PC-9 (cell line): ENCODE measurements around the gene ISX. TPM values are rescaled to one million over a fixed set of nuclear protein-coding genes. Genes with fewer than 3 reads are reported as not detected.

ENCODE experiments used
- BruUV-seq: library from RNA; stranded (reverse); fragments of 400-500 nt; replicated peaks from 2 replicates; lab custom pipeline; 2021; lab: Mats Ljungman, UMichigan
- CTCF ChIA-PET: fragments of 300-600 bp; sonication (Branson Sonifier 250); formaldehyde crosslinking; loops from one replicate; lab custom pipeline; 2022; ENCODE audit warnings: antibody characterized with exemption; lab: Charles Lee
- POLR2A ChIA-PET: fragments of 300-600 bp; sonication (Branson Sonifier 250); formaldehyde crosslinking; loops from one replicate; lab custom pipeline; 2022; ENCODE audit warnings: antibody characterized with exemption; ENCODE audit not compliant: unreplicated experiment; lab: Charles Lee
- DNase-seq, 2 experiments: peaks; one replicate each; pipeline versions ENCODE4 v3.0.0 to v3.0.0-alpha.2; 2015 to 2022; ENCODE audit warnings: mixed read lengths in 1 of 2
- H2AFZ ChIP-seq: fragments of 200-600 bp; sonication (generic); 2 replicates; pipeline ENCODE4 v1.8.1; 2017; ENCODE audit warnings: antibody characterized with exemption
- H3F3A ChIP-seq: fragments of 200-600 bp; sonication (generic); 2 replicates; pipeline ENCODE4 v1.8.1; 2017; ENCODE audit warnings: antibody characterized with exemption, mild to moderate bottlenecking, low read depth; ENCODE audit not compliant: insufficient read depth
- H3K27ac ChIP-seq: fragments of 200-600 bp; sonication (generic); 2 replicates; pipeline ENCODE4 v1.6.1; 2016; ENCODE audit warnings: mixed run types
- H3K27me3 ChIP-seq: fragments of 200-600 bp; sonication (generic); 2 replicates; pipeline ENCODE4 v1.6.1; 2016; ENCODE audit warnings: low read depth, mixed run types; ENCODE audit not compliant: insufficient read depth
- H3K36me3 ChIP-seq: fragments of 200-600 bp; sonication (generic); 2 replicates; pipeline ENCODE4 v1.6.1; 2016; ENCODE audit warnings: low read depth, mixed run types
- H3K4me1 ChIP-seq: fragments of 200-600 bp; sonication (generic); replicated peaks from 2 replicates; pipeline ENCODE4 v1.6.1; 2016; ENCODE audit warnings: mixed run types; ENCODE audit not compliant: insufficient read depth
- H3K4me2 ChIP-seq: fragments of 200-600 bp; sonication (generic); 2 replicates; pipeline ENCODE4 v1.6.1; 2017; ENCODE audit warnings: mixed run types
- H3K4me3 ChIP-seq: fragments of 200-600 bp; sonication (generic); 2 replicates; pipeline ENCODE4 v1.6.1; 2016; ENCODE audit warnings: mixed run types
- H3K79me2 ChIP-seq: fragments of 200-600 bp; sonication (generic); 2 replicates; pipeline ENCODE4 v1.6.1; 2017; ENCODE audit warnings: low read depth, mixed run types
- H3K9me2 ChIP-seq: fragments of 200-600 bp; sonication (generic); 2 replicates; pipeline ENCODE4 v1.8.1; 2017; ENCODE audit warnings: mild to moderate bottlenecking; ENCODE audit not compliant: insufficient read depth
- H3K9me3 ChIP-seq: fragments of 200-600 bp; sonication (generic); 2 replicates; pipeline ENCODE4 v1.8.1; 2016; ENCODE audit warnings: low read depth; ENCODE audit not compliant: insufficient read depth
- H4K20me1 ChIP-seq: fragments of 200-600 bp; sonication (generic); 2 replicates; pipeline ENCODE4 v1.8.1; 2017; ENCODE audit not compliant: insufficient read depth
- CTCF ChIP-seq: fragments of 200-600 bp; sonication (generic); conservative IDR thresholded peaks from 2 replicates; pipeline ENCODE4 v1.6.1; 2017; ENCODE audit warnings: mixed run types, antibody characterized with exemption, mild to moderate bottlenecking, moderate library complexity
- EZH2 ChIP-seq: fragments of 200-600 bp; sonication (generic); IDR thresholded peaks from 2 replicates; pipeline ENCODE4 v1.8.0; 2017; ENCODE audit warnings: antibody characterized with exemption, low read depth
- intact Hi-C: fragments of 100-400 bp; cut with micrococcal nuclease; formaldehyde crosslinking; loops from one replicate; pipeline ENCODE4 v1.10.0; 2022; ENCODE audit not compliant: unreplicated experiment
- total RNA-seq: library from RNA; stranded (reverse); gene quantifications from 2 replicates; pipeline ENCODE4 v1.2.3, GENCODE V29; 2021

The ISX gene
- total RNA-seq, 1 experiment from 2014 or later: not detected

GRCh38 chr22:35089139-35089538 is 23.2 kb downstream of the ISX start:
- H2AFZ ChIP-seq: no peak overlapping the region
- no peaks in the 10 kb centered on the region for H4K20me1 ChIP-seq
- intact Hi-C loops: no loop called here
- DNase-seq: no peak
- no peak overlapping the region for H3K4me3 ChIP-seq
- H3K36me3 ChIP-seq: no peaks in the 10 kb centered on the region
- H3K27me3 ChIP-seq: 0 out of 2 replicates have a peak, but pooled peaks cover 24% of the 10 kb centered on the region
- no peaks in the 10 kb centered on the region for H3K9me2 ChIP-seq
- no peak for TF ChIP-seq CTCF
- H3F3A ChIP-seq: no peaks in the 10 kb centered on the region
- ChIA-PET POLR2A (no interaction called here), CTCF (no interaction called here)
- no peaks in the 10 kb centered on the region for H3K79me2 ChIP-seq
- no TSS peak for BruUV-seq
- no peak overlapping the region for H3K4me2 ChIP-seq
- H3K4me1 ChIP-seq: no peaks in the 10 kb centered on the region
- H3K9me3 ChIP-seq: no peaks in the 10 kb centered on the region
- H3K27ac ChIP-seq: no peak overlapping the region

- peaks cover 35% of the 10 kb centered on the region for H3K27me3 ChIP-seq
- H3K4me2 ChIP-seq: no peak overlapping the region
- H3K27ac ChIP-seq: no peak overlapping the region
- H3K4me3 ChIP-seq: no peak overlapping the region
- no peaks in the 10 kb centered on the region for H3K79me2 ChIP-seq
- no peak for DNase-seq
- H3K4me1 ChIP-seq: no peaks in the 10 kb centered on the region
- no TSS peak for BruUV-seq
- no peaks in the 10 kb centered on the region for H3F3A ChIP-seq
- no peaks in the 10 kb centered on the region for H4K20me1 ChIP-seq
- no peaks in the 10 kb centered on the region for H3K9me3 ChIP-seq
- H2AFZ ChIP-seq: no peak overlapping the region
- ChIA-PET POLR2A (no interaction called here), CTCF (no interaction called here)
- no peaks in the 10 kb centered on the region; the same call in 1 of the 2 replicates for H3K9me2 ChIP-seq
- intact Hi-C loops: no loop called here
- no peak for TF ChIP-seq CTCF
- TF ChIP-seq EZH2: no peak
- H3K36me3 ChIP-seq: no peaks in the 10 kb centered on the region
Measured at GRCh38 chr22:35092406-35092805, 26.4 kb downstream of the ISX start.

- DNase-seq: no peak
- H3K4me3 ChIP-seq: no peak overlapping the region
- H3K4me1 ChIP-seq: no peaks in the 10 kb centered on the region
- H2AFZ ChIP-seq: no peak overlapping the region
- peaks cover 26% of the 10 kb centered on the region for H3K27me3 ChIP-seq
- H3K79me2 ChIP-seq: no peaks in the 10 kb centered on the region
- no peak overlapping the region for H3K4me2 ChIP-seq
- BruUV-seq: no TSS peak
- no peaks in the 10 kb centered on the region for H3F3A ChIP-seq
- TF ChIP-seq CTCF: no peak
- TF ChIP-seq EZH2: no peak
- intact Hi-C loops: no loop called here
- no peak overlapping the region for H3K27ac ChIP-seq
- ChIA-PET CTCF (no interaction called here), POLR2A (no interaction called here)
- no peaks in the 10 kb centered on the region; the same call in 1 of the 2 replicates for H3K9me2 ChIP-seq
- no peaks in the 10 kb centered on the region for H4K20me1 ChIP-seq
- no peaks in the 10 kb centered on the region for H3K36me3 ChIP-seq
- no peaks in the 10 kb centered on the region for H3K9me3 ChIP-seq
Measured at GRCh38 chr22:35098921-35099320, 33.0 kb downstream of the ISX start.
